ENCODE data around the gene SUPT5H. TPM values are rescaled to one million over a fixed set of nuclear protein-coding genes. Genes with fewer than 3 reads are reported as not detected.

Gene SUPT5H
- total and polyA plus RNA-seq, 10 of the 15 experiments (the other 5 are each of a cell fraction or from before 2014, with no cell fraction given), result 27.2 to 194 (median 83.6) TPM

DNA sequence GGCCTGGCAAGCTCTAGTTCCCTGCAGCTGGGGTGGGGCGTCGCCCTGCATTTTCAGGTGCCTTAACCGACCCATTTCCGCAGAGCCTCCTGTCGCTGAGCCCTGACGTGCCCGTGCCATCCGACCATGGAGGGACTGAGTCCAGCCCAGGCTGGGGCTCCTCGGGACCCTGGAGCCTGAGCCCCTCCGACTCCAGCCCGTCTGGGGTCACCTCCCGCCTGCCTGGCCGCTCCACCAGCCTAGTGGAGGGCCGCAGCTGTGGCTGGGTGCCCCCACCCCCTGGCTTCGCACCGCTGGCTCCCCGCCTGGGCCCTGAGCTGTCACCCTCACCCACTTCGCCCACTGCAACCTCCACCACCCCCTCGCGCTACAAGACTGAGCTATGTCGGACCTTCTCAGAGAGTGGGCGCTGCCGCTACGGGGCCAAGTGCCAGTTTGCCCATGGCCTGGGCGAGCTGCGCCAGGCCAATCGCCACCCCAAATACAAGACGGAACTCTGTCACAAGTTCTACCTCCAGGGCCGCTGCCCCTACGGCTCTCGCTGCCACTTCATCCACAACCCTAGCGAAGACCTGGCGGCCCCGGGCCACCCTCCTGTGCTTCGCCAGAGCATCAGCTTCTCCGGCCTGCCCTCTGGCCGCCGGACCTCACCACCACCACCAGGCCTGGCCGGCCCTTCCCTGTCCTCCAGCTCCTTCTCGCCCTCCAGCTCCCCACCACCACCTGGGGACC lies 37.6 kb upstream of the SUPT5H start:
- H3K9ac ChIP-seq (ENCODE audit: control insufficient read depth, insufficient read depth, low read length), result peak overlapping the region; percentile 80
- peak overlapping the region; percentile 98 for H3K4me3 ChIP-seq
- H3K36me3 ChIP-seq (ENCODE audit: control insufficient read depth in 2 of 2, insufficient read depth in 2 of 2, low read length in 1 of 2), result peaks cover 2 to 6% of the 10 kb centered on the region in 2 experiments; a peak in 2 of 4 replicates
- DNase-seq (ENCODE audit: low read depth, low spot score) (no peak), FAIRE-seq (no peak), ATAC-seq (0 out of 3 replicates have a peak, but pooled peaks have one; percentile 0)
- peak overlapping the region; percentile 83 for H3K4me2 ChIP-seq (ENCODE audit: control insufficient read depth, insufficient read depth)
- ChIA-PET POLR2A (interaction anchor here (1.2 to 3.9 kb wide), 4 partner anchors 10 to 38 kb away, joined by 3 to 39 read pairs (median 6); partner anchors contain the start of genes MED29, PAF1, RPS16 and SUPT5H), RAD21 (ENCODE audit: unreplicated experiment) (interaction anchor here (1.0 to 4.5 kb wide), 2 partner anchors 10 to 66 kb away, joined by 3 to 37 read pairs; partner anchors contain the start of gene SAMD4B), SMC1A (ENCODE audit: uncharacterized antibody, unreplicated experiment) (interaction anchor here (1.4 to 3.0 kb wide), 2 partner anchors 9 to 17 kb away, joined by 4 to 18 read pairs; partner anchors contain the start of genes MED29 and PAF1), CTCF (interaction anchor here (1.4 kb wide), 1 partner anchor 10 kb away, joined by 14 read pairs; no protein-coding TSS in a partner anchor)
- H3K27ac ChIP-seq (ENCODE audit: control insufficient read depth, insufficient read depth), result peak overlapping the region; percentile 100
- H3K79me2 ChIP-seq (ENCODE audit: control insufficient read depth, insufficient read depth, low read length), result peaks cover 62% of the 10 kb centered on the region
- intact Hi-C loops (cut with micrococcal nuclease; ENCODE audit: unreplicated experiment), result loop anchor here (10.0 kb wide), 1 partner anchor 433 kb away; the partner anchor contains the start of gene FBXO17
- in situ Hi-C loops (cut with MboI), result no loop called here
- peaks cover 38% of the 10 kb centered on the region for H3K4me1 ChIP-seq (ENCODE audit: control insufficient read depth, insufficient read depth, low read length)
- H3K9me3 ChIP-seq (replicated peaks; ENCODE audit: control insufficient read depth, insufficient read depth, low read length), result no peaks in the 10 kb centered on the region
- H4K20me1 ChIP-seq (ENCODE audit: control insufficient read depth, insufficient read depth), result no peaks in the 10 kb centered on the region
- H3K27me3 ChIP-seq (replicated peaks in 1 of 2; ENCODE audit: control insufficient read depth in 2 of 2, insufficient read depth in 2 of 2, low read length in 1 of 2), result no peaks in the 10 kb centered on the region
- BruUV-seq (replicated peaks), result no TSS peak
- WGBS (ENCODE audit: insufficient coverage, insufficient replicate concordance, low lambda C conversion rate, missing lambda C conversion rate), result 2% methylated on average over 35 of the region's 40 CpGs
- H2AFZ ChIP-seq (ENCODE audit: control insufficient read depth, low read depth, low read length), result no peak overlapping the region
- TF ChIP-seq, protein P1, sequence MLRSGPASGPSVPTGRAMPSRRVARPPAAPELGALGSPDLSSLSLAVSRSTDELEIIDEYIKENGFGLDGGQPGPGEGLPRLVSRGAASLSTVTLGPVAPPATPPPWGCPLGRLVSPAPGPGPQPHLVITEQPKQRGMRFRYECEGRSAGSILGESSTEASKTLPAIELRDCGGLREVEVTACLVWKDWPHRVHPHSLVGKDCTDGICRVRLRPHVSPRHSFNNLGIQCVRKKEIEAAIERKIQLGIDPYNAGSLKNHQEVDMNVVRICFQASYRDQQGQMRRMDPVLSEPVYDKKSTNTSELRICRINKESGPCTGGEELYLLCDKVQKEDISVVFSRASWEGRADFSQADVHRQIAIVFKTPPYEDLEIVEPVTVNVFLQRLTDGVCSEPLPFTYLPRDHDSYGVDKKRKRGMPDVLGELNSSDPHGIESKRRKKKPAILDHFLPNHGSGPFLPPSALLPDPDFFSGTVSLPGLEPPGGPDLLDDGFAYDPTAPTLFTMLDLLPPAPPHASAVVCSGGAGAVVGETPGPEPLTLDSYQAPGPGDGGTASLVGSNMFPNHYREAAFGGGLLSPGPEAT (IDR thresholded peaks at IDR 0.05; ENCODE audit: low read depth), result 0 out of 2 replicates have a peak, but pooled peaks have one; percentile 6
- TF ChIP-seq, protein P2, sequence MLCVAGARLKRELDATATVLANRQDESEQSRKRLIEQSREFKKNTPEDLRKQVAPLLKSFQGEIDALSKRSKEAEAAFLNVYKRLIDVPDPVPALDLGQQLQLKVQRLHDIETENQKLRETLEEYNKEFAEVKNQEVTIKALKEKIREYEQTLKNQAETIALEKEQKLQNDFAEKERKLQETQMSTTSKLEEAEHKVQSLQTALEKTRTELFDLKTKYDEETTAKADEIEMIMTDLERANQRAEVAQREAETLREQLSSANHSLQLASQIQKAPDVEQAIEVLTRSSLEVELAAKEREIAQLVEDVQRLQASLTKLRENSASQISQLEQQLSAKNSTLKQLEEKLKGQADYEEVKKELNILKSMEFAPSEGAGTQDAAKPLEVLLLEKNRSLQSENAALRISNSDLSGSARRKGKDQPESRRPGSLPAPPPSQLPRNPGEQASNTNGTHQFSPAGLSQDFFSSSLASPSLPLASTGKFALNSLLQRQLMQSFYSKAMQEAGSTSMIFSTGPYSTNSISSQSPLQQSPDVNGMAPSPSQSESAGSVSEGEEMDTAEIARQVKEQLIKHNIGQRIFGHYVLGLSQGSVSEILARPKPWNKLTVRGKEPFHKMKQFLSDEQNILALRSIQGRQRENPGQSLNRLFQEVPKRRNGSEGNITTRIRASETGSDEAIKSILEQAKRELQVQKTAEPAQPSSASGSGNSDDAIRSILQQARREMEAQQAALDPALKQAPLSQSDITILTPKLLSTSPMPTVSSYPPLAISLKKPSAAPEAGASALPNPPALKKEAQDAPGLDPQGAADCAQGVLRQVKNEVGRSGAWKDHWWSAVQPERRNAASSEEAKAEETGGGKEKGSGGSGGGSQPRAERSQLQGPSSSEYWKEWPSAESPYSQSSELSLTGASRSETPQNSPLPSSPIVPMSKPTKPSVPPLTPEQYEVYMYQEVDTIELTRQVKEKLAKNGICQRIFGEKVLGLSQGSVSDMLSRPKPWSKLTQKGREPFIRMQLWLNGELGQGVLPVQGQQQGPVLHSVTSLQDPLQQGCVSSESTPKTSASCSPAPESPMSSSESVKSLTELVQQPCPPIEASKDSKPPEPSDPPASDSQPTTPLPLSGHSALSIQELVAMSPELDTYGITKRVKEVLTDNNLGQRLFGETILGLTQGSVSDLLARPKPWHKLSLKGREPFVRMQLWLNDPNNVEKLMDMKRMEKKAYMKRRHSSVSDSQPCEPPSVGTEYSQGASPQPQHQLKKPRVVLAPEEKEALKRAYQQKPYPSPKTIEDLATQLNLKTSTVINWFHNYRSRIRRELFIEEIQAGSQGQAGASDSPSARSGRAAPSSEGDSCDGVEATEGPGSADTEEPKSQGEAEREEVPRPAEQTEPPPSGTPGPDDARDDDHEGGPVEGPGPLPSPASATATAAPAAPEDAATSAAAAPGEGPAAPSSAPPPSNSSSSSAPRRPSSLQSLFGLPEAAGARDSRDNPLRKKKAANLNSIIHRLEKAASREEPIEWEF (IDR thresholded peaks at IDR 0.05; ENCODE audit: insufficient replicate concordance, low read depth, low read length), result no peak
- TF ChIP-seq POLR2AphosphoS5 (IDR thresholded peaks at IDR 0.05; ENCODE audit: low read length) (no peak; the same call in 1 of the 2 replicates), TCF3 (IDR thresholded peaks at IDR 0.05; ENCODE audit: borderline replicate concordance, insufficient read depth, low read depth, low read length) (0 out of 2 replicates have a peak, but pooled peaks have one; percentile 56), EGR1 (IDR thresholded peaks at IDR 0.05; ENCODE audit: borderline replicate concordance in 1 of 2, low read depth in 2 of 2, low read length in 2 of 2) (peak in 1 of 2 experiments; percentile 6; a peak in 1 of 3 replicates)
- TF ChIP-seq, protein P3, sequence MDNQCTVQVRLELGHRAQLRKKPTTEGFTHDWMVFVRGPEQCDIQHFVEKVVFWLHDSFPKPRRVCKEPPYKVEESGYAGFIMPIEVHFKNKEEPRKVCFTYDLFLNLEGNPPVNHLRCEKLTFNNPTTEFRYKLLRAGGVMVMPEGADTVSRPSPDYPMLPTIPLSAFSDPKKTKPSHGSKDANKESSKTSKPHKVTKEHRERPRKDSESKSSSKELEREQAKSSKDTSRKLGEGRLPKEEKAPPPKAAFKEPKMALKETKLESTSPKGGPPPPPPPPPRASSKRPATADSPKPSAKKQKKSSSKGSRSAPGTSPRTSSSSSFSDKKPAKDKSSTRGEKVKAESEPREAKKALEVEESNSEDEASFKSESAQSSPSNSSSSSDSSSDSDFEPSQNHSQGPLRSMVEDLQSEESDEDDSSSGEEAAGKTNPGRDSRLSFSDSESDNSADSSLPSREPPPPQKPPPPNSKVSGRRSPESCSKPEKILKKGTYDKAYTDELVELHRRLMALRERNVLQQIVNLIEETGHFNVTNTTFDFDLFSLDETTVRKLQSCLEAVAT (IDR thresholded peaks at IDR 0.05), result peak; percentile 93
- TF ChIP-seq, protein P4, sequence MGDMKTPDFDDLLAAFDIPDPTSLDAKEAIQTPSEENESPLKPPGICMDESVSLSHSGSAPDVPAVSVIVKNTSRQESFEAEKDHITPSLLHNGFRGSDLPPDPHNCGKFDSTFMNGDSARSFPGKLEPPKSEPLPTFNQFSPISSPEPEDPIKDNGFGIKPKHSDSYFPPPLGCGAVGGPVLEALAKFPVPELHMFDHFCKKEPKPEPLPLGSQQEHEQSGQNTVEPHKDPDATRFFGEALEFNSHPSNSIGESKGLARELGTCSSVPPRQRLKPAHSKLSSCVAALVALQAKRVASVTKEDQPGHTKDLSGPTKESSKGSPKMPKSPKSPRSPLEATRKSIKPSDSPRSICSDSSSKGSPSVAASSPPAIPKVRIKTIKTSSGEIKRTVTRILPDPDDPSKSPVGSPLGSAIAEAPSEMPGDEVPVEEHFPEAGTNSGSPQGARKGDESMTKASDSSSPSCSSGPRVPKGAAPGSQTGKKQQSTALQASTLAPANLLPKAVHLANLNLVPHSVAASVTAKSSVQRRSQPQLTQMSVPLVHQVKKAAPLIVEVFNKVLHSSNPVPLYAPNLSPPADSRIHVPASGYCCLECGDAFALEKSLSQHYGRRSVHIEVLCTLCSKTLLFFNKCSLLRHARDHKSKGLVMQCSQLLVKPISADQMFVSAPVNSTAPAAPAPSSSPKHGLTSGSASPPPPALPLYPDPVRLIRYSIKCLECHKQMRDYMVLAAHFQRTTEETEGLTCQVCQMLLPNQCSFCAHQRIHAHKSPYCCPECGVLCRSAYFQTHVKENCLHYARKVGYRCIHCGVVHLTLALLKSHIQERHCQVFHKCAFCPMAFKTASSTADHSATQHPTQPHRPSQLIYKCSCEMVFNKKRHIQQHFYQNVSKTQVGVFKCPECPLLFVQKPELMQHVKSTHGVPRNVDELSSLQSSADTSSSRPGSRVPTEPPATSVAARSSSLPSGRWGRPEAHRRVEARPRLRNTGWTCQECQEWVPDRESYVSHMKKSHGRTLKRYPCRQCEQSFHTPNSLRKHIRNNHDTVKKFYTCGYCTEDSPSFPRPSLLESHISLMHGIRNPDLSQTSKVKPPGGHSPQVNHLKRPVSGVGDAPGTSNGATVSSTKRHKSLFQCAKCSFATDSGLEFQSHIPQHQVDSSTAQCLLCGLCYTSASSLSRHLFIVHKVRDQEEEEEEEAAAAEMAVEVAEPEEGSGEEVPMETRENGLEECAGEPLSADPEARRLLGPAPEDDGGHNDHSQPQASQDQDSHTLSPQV (IDR thresholded peaks at IDR 0.05), result no peak

Data from GM12878 (cell line).